HG03354 (cell line): Measurements from ENCODE around the gene IMPACT.
A peak's percentile ranks its signal among the peaks of the same experiment; 100 is the strongest.

Source experiments
- ATAC-seq: cut with Tn5 transposase; IDR thresholded peaks from one replicate; pipeline ENCODE4 v1.9.1; 2021; ENCODE audit warnings: mild to moderate bottlenecking; ENCODE audit not compliant: unreplicated experiment, poor library complexity, severe bottlenecking

The IMPACT gene

DNA sequence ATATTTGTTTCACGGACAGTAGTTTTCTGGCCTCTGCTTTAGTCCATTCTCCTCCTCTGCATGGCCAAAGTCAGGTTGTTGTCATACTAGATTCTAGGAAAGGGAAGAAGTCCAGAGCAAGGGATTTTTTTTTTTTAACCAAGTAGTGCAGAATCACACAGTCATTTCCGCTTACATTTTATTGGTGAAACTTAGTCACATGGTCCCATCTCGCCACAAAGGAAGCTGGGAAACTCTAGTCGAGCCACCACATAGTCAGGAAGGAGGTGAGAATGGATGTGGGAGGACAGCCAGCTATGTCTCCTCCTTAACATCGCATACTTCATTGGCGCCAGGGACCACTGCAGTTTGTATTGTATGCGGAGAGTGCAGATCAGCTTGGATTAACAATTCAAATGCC is 44.3 kb downstream of the IMPACT start:
- ATAC-seq, result no peak

DNA sequence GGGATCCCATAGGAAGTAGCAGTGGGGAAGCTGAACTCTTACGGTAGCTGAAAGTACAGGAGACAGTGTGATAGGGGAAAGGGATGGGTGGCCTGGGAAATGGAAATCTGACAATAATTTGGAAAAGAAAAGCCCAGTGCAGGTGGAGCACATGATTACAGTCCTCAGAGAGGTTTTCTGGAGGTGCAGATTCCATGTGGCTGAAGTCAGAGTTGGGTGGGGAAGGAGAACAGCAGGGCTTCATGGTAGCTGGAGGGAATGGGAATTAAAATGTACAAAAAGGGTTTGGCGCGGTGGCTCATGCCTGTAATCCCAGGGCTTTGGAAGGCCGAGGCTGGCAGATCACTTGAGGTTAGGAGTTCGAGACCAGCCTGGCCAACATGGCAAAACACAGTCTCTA is 46.1 kb downstream of the IMPACT start:
- ATAC-seq, result no peak

DNA sequence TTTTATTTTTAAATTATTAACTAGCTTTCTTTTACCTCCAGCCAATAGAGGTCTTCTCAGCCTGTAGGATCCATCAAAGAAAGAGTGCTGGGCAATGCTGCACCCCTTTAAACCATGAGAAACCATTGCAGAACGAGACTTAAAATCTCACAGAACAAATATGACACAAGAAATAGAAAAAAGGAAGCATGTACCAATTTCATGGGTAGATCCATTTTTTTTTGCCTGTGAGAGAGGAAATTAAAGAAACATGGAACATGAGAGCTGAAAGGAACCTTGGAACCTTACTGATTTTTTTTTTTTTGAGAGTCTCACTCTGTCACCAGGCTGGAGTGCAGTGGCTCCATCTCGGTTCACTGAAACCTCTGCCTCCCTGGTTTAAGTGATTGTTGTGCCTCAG is 47.9 kb downstream of the IMPACT start:
- no peak for ATAC-seq

DNA sequence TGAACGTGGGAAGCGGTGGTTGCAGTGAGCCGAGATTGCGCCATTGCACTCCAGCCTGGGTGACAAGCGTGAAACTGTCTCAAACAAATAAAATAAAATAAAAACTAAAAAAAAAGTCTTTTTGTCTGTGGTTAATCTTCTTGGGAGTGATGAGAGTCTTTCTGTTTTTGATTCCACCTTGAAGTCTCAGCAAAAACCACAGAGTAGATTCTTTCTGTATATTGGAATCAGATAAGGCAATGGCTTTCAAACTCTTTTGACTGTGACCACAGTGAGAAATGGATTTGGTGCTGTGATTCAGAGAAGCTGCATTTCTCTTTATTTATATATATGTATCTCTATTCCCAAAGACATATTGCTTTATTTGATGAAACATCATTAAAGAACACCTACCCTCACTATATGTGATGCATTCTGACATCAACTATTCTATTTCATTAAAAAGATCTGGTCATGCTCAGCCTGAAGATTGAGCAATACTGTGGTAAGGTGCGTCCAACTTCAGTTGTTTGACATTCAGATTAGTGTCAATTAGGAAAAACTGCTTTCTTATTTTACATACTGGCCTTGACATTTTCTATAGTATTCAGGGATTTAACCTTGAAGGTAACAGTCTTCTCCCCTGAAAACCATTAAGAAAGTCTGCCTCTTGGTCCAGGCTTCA is 49.6 kb downstream of the IMPACT start:
- ATAC-seq, result no peak

DNA sequence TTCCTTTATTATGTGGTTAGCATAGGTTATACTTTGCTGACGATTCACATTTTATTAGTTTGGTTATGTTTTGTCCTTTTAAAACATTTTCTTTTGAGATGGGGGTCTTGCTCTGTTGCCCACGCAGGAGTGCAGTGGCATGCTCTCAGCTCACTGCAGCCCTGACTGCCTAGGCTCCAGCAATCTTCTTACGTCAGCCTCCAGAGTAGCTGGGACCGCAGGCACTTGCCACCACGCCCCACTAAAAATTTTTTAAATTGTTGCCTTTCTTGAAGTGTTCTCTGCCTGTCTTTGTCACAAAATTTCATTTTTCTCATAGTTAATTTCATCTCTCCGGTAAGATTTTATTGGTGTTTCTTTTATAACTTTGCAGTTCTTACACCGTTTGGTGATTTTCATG is 52.9 kb downstream of the IMPACT start:
- no peak for ATAC-seq

DNA sequence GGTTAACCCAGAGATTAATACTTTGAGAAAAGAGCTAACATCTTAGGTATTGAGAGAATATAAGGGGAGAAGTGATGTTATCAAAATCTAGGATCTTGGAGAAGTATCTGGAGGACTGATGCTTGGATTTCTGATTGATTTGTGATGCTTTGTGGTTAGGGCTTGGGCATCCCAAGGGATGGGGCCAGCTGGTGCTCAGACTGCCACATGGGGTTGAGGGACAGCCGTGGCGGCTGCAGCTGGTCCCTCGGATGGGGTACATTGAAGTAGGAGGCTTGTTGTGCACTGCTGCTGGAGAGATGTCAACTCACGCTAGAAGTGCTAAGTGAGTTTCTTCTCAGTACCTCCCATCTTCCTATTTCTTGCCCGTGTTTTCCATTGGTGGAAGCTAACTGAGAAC is 56.4 kb downstream of the IMPACT start:
- no peak for ATAC-seq

DNA sequence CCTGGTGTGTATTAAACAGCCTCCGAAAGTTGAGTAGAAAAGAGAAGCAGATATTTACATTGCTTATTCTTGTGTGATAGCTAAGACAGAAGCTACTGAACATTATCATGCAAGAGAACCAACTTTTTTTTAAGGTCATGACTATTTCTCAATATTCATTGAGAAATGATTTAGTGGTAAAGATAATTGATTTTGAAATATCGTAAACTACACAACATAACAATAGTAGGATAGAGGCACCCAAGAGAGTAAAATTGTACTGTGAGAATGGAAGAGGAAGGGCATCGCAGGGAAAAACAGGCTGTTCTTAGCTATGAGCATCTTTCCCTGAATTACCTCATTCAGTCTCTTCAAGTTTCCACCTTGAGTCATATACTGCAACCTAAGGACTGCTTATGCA is 59.2 kb downstream of the IMPACT start:
- no peak for ATAC-seq

DNA sequence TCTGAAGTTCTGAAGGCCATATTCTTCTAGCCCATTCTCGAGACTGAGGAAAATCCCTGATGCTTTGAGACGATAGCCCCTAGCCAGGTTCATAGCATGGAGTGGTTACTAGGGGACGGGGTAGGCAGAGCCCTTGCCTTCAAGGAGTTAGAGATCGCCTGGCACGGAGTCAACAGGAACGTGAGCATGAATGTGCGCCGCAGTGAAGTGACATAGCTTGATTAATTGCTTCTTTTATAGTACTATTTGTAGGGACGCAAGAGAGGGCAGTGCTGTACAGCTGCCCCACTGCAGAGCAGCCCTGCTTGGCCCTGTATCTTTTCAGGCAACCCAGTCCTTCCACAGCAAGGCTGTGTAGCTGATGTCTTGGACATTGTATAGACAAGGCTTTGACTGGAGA is 60.2 kb downstream of the IMPACT start:
- no peak for ATAC-seq

DNA sequence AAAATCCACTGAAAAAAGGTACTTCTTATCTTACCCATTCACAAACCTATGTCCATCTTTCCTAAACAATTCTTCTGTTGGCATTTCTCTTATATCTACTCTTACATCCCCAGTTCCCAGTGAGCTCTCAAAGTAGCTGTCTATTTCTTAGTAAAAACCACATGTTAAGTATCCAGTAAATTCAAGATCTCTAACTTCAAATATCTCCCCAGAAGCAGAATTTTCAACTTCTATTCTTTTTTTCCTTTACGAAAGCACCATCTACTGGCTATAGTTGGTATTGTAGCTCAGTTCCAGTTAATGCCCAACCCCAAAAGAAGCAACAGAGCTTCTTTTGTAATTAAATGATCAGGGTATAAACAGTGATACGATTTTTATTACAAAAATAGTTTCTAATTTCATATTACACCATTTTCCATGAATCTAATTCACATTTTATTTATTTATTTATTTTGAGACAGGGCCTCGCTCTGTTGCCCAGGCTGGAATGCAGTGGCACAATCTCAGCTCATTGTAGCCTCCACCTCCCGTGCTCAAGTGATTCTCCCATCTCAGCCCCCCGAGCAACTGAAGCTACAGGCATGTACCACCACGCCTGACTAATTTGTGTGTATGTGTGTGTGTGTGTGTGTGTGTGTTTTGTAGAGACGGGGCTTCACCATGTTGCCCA is 62.5 kb downstream of the IMPACT start:
- no peak for ATAC-seq

DNA sequence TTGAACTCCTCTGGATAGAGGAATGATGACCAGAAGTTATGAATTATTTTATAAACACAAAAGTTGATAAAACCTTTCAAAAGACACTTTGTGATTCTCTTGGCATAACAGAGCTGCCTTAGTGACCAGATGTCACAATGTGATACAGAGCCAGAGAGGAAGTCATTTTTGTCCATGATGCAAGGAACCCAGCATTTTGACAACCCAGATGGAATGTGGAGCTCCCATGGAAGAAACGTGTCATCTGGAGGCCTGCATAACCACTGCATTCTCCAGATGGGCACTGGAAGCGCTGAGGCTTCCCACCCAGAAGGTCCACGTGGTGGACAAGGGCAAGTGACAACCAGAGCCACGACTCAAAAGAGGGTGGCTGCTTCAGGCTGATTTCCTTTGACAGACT is 64.1 kb downstream of the IMPACT start:
- no peak for ATAC-seq

DNA sequence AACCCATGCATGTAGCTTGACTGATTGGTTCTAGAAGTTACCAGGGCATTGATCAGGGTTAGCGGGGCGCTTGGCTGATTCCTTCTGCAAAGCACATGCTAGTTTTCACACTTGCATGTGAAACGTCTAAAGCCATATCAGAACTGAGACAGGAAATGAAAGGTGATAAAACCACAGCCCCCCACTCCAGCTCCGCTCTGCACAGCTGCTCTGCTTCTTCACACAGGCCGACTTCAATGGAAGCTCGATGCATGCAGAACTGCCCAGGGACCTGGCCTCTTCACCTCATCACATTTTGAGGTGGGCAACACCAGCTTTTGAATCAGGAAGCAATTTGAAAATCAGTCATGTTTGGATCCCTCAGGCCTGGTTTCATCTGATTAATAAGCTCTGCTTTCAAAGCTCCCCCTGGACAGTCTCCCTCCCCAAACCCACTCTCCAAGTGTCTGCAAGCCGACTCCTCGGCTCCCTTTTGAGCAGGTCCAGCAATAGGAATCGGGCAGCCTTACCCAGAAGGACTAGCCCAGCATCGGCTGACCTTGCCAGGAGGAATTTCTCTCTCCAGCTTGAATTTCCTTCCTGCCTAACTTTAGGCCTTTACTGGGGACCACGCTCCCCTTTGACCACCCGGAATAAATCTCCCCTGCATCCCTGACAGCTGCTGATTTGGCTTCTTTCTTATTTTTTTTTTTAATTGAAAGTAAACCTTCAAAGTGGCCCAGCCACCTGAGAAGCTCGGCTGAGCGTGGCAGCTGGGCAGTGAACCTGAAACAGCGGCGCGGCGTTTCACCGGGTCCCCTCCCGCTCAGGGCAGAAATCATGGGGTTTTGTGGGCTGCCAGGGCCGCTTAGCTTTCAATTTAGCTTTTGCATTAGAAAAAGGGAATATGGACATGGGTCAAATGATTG is 65.7 kb downstream of the IMPACT start:
- ATAC-seq, result peak; percentile 87

DNA sequence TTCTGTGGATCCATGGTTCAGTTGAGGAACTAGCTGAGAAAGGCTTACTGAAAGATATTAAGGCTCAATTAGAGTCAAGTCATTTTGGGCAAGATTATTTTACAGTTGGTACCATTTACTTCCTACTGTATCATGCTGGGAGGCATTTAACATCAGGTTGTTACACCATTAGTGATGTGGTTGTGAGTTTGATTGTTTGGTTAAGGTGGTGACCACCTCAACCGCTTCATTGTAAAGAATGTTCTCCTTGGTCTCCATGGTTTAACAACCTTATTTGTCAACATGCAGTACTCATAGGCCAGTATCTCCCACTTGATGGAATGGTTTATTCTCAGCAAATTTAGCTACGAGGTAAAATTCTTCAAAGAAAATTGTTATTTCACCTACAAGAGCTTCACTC is 68.1 kb downstream of the IMPACT start:
- ATAC-seq, result no peak

DNA sequence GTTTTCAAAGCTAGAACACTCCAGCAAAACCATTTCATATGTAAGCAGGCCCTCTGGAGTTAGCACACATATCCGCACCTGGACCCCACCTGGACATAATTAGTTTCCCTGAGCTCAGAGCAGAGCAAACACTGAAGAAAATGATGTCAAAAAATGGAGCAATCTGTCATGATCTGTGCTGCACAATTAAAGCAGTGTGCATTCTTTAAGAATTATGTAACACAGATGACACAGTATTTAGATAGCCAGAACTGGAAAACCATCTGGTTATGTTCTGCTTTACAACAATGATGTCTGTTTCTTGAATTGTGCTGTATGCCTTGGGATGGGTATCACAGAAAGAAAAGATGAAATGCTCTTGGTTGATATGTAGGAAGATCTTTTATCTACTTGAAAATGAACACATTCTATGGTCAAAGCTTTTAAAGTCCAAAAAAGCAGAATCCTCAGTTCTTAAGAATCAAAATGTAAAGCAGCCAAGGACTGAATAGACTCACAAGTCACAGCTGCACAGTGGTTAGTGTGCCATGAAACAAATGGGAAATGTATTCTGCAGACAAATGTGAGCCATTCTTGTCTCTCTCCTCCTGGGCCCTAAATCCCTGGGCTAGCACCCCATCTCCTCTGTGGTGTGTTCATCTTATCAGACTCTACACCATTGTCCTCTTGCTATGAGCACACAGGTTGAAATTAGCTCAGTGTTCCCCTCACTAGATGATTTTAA is 70.7 kb downstream of the IMPACT start:
- ATAC-seq, result no peak

DNA sequence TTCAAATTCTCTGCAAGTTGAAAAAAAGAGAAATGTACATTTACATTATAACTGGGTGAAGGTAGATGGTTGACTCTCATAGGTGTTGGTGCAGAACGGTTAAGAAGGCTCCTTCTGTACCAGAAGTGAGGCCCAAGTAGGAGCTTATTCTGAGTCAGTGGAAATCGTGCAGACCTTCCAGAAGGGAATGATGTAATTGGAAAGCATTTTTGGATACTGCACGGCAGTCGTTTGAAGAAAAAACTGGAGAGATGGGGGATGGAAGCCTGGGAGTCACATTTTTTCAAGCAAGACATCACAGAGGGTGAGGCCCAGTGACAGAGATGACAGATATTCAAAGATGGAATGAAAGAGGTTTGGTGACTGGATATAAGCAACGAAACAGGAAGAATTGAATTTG is 73.3 kb downstream of the IMPACT start:
- no peak for ATAC-seq

DNA sequence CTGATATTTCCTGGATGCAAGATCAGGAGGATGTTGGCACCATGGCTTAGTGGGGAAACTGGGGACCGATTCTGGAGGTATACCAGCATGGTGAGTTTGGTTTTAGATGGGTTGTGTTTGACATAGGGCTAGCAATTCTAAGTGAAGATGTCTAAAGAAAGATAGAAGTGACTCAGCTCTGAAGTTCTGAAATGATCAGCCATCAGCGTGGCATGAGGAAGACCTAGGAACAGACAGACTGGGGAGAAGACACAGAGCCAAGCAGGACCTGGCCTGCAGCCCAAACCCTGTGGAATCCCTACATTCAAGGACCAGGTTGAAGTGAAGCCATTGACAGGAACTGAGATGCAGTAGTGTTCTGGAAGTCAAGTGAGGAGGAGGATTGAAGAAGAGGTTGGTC is 73.7 kb downstream of the IMPACT start:
- ATAC-seq, result no peak

DNA sequence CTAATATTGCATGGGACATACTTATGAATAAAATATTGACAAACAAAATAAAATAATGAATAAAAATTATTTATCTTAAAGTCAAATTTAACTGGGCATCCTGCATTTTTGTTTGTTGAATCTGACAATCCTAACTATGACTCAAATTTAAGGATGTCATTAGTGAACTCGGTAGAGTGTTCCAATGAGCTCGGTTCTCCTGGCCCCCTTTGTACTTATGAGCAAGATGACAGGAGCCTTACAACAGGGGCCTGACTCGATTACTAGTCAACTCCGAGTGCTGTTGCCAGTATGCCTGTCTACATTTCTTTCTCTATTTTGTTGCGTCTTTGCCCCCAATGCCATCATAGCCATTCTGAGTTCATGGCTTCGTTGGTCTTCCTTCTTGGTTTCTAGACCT is 74.3 kb downstream of the IMPACT start:
- no peak for ATAC-seq

DNA sequence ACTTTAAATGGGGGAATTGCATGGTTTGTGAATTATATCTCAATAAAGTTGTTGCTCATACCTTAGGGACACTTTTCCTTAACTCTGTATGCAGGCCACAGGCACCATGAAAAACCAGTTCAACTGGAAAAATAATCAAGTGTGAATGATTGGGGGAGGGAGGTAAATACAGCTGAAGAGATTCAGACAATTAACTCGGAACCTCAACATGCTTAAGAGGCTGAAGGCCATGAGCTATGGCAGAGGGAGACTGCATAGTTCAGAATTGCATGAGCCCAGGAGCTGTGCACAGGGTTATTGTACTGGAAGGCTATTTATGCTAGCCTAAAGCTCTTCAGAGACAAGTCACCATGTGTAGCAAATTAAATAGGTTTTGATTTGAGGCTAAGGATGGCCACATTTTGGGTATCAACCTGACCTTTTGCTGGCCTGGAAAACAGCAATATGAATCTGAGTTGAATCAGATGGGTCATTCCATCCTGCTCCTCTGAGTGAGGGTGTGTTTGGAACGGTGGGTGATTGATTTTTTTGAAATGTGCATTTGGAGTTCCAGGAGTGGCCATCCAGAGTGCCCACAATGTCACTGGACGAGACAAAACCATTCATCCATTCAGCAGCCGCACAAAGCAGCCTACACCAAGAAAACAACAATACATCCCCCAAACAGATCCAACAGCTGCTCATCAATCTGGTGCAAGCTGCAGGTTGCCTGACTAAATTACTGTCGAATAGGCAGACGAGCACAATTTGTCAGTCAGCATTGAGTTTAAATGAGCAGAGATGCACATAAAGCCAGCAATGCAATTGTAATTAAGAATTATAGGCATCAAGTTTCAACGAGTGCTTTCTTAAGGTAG is 76.4 kb downstream of the IMPACT start:
- no peak for ATAC-seq
